Measurements from ENCODE around the gene FOXA3.

Gene FOXA3

DNA sequence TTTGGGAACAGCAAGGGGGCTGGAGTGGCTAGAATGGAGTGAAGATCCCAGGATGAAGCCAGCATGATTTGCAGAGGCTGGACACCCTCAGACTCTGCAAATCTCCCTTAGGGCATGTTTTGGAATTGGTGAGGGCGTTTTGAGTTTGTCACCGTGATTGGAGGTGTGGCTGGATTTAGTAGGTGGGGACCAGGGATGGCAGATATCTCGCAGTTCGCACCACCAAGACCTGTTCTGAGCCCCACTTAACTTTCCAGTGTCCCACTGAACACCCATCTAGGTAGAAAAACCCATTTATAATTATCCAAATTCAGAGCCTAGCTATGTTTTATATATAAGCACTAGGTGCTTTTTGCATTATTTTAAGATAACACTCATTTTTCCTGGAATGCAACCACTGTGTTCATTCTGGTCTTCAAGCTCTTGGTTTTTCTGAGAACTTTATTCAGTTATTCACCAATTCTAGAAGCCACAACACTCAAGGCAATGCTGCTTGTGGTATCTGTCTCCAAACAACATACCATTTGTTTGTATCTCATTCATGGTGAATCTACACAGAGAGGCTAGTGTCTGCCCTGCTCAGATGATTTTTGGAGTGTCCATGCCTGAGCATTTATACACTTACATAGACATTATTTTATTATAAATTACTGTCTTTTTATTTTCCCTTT, 53.4 kb downstream of the FOXA3 start (continued):
- TF ChIP-seq ZNF24 (tag by site-specific recombination; IDR thresholded peaks at IDR 0.05) (no peak), MYNN (tag by site-specific recombination; IDR thresholded peaks at IDR 0.05; ENCODE audit: borderline replicate concordance) (no peak), BCL11A (tag by site-specific recombination; IDR thresholded peaks at IDR 0.05; ENCODE audit: low read depth) (no peak)

DNA sequence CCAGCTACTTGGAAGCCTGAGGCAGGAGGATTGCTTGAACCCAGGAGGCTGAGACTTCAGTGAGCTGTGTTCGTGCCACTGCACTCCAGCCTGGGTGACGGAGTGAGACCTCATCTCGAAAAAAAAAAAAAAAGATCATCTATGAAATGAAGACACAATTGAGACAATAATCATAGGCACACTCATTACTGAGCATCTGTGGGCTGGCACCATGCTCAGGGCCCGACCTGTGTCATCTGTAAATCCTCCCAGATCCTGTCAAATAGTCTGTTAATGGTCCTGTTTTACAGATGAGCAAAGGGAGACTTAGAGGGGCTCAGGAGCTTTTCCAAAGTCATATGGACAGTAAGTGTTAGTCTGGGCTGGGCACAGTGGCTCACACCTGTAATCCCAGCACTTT, 54.6 kb downstream of the FOXA3 start:
- no peak overlapping the region for H3K4me3 ChIP-seq (ENCODE audit: low read depth, low read length)
- ChIA-PET POLR2A (interaction anchor here (1.0 to 1.2 kb wide), 2 partner anchors 9 to 16 kb away, joined by 4 read pairs; partner anchors contain the start of gene MYPOP), CTCF (interaction anchor here (0.6 kb wide), 1 partner anchor 75 kb away, joined by 3 read pairs; no protein-coding TSS in a partner anchor)

DNA sequence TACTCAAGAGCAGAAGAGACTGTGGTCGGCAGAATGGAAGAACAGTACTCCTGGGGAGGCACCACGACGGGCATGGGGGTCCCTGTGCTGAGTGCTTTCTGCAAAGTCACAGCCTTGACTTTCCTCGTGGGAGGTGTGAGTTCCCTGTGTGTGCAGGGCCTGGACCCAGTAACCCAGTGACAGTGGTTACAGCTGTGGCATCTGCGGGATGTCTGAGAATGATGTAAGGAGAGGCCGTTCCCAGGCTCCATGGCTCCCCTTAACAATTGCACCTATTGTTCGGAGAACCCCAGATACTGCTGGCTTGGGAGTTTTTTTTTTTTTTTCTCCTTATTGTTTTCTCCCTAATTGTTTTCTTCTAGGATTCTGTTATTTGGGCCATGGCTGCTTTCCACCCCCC, 55.6 kb downstream of the FOXA3 start:
- TF ChIP-seq ZNF664 (tag by site-specific recombination; IDR thresholded peaks at IDR 0.05) (no peak), ZNF114 (tag by site-specific recombination; IDR thresholded peaks at IDR 0.05) (no peak), ZNF211 (tag by site-specific recombination; IDR thresholded peaks at IDR 0.05; ENCODE audit: low read depth) (no peak), GLI2 (tag by site-specific recombination; IDR thresholded peaks at IDR 0.05; ENCODE audit: borderline replicate concordance, low read depth) (no peak), KLF9 (tag by site-specific recombination; IDR thresholded peaks at IDR 0.05; ENCODE audit: low read depth) (no peak), ZNF426 (tag by site-specific recombination; IDR thresholded peaks at IDR 0.05) (no peak), MEIS1 (CRISPR knock-in tag; IDR thresholded peaks at IDR 0.05; ENCODE audit: borderline replicate concordance) (no peak), ZNF423 (tag by site-specific recombination; IDR thresholded peaks at IDR 0.05) (no peak), ZNF837 (tag by site-specific recombination; IDR thresholded peaks at IDR 0.05) (no peak), ZNF292 (tag by site-specific recombination; IDR thresholded peaks at IDR 0.05; ENCODE audit: borderline replicate concordance, low read depth) (no peak)
- TF ChIP-seq, protein P1, sequence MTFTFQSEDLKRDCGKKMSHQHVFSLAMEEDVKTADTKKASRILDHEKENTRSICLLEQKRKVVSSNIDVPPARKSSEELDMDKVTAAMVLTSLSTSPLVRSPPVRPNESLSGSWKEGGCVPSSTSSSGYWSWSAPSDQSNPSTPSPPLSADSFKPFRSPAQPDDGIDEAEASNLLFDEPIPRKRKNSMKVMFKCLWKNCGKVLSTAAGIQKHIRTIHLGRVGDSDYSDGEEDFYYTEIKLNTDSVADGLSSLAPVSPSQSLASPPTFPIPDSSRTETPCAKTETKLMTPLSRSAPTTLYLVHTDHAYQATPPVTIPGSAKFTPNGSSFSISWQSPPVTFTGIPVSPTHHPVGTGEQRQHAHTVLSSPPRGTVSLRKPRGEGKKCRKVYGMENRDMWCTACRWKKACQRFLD (tag by site-specific recombination; IDR thresholded peaks at IDR 0.05), result no peak
- TF ChIP-seq, protein P2, sequence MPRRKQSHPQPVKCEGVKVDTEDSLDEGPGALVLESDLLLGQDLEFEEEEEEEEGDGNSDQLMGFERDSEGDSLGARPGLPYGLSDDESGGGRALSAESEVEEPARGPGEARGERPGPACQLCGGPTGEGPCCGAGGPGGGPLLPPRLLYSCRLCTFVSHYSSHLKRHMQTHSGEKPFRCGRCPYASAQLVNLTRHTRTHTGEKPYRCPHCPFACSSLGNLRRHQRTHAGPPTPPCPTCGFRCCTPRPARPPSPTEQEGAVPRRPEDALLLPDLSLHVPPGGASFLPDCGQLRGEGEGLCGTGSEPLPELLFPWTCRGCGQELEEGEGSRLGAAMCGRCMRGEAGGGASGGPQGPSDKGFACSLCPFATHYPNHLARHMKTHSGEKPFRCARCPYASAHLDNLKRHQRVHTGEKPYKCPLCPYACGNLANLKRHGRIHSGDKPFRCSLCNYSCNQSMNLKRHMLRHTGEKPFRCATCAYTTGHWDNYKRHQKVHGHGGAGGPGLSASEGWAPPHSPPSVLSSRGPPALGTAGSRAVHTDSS (tag by site-specific recombination; IDR thresholded peaks at IDR 0.05), result no peak
- TF ChIP-seq, protein P3, sequence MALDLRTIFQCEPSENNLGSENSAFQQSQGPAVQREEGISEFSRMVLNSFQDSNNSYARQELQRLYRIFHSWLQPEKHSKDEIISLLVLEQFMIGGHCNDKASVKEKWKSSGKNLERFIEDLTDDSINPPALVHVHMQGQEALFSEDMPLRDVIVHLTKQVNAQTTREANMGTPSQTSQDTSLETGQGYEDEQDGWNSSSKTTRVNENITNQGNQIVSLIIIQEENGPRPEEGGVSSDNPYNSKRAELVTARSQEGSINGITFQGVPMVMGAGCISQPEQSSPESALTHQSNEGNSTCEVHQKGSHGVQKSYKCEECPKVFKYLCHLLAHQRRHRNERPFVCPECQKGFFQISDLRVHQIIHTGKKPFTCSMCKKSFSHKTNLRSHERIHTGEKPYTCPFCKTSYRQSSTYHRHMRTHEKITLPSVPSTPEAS (tag by site-specific recombination; IDR thresholded peaks at IDR 0.05), result no peak
- TF ChIP-seq, protein P4, sequence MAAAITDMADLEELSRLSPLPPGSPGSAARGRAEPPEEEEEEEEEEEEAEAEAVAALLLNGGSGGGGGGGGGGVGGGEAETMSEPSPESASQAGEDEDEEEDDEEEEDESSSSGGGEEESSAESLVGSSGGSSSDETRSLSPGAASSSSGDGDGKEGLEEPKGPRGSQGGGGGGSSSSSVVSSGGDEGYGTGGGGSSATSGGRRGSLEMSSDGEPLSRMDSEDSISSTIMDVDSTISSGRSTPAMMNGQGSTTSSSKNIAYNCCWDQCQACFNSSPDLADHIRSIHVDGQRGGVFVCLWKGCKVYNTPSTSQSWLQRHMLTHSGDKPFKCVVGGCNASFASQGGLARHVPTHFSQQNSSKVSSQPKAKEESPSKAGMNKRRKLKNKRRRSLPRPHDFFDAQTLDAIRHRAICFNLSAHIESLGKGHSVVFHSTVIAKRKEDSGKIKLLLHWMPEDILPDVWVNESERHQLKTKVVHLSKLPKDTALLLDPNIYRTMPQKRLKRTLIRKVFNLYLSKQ (tag by site-specific recombination; IDR thresholded peaks at IDR 0.05; ENCODE audit: borderline replicate concordance), result no peak
- TF ChIP-seq, protein P5, sequence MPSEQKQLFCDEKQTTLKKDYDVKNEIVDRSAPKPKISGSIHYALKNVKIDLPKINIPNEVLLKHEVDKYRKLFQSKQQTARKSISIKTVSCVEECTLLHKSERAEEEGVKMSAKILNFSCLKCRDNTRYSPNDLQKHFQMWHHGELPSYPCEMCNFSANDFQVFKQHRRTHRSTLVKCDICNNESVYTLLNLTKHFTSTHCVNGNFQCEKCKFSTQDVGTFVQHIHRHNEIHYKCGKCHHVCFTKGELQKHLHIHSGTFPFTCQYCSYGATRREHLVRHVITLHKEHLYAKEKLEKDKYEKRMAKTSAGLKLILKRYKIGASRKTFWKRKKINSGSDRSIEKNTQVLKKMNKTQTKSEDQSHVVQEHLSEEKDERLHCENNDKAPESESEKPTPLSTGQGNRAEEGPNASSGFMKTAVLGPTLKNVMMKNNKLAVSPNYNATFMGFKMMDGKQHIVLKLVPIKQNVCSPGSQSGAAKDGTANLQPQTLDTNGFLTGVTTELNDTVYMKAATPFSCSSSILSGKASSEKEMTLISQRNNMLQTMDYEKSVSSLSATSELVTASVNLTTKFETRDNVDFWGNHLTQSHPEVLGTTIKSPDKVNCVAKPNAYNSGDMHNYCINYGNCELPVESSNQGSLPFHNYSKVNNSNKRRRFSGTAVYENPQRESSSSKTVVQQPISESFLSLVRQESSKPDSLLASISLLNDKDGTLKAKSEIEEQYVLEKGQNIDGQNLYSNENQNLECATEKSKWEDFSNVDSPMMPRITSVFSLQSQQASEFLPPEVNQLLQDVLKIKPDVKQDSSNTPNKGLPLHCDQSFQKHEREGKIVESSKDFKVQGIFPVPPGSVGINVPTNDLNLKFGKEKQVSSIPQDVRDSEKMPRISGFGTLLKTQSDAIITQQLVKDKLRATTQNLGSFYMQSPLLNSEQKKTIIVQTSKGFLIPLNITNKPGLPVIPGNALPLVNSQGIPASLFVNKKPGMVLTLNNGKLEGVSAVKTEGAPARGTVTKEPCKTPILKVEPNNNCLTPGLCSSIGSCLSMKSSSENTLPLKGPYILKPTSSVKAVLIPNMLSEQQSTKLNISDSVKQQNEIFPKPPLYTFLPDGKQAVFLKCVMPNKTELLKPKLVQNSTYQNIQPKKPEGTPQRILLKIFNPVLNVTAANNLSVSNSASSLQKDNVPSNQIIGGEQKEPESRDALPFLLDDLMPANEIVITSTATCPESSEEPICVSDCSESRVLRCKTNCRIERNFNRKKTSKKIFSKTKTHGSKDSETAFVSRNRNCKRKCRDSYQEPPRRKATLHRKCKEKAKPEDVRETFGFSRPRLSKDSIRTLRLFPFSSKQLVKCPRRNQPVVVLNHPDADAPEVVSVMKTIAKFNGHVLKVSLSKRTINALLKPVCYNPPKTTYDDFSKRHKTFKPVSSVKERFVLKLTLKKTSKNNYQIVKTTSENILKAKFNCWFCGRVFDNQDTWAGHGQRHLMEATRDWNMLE (tag by site-specific recombination; conservative IDR thresholded peaks at IDR 0.05; ENCODE audit: low read depth), result no peak
- ChIA-PET CTCF (no interaction called here), POLR2A (interaction anchor here (1.5 kb wide), 1 partner anchor 17 kb away, joined by 6 read pairs; the partner anchor contains the start of gene MYPOP)
- H3K27ac ChIP-seq (ENCODE audit: extremely low read depth, low read depth, low read length), result no peak overlapping the region
- no peaks in the 10 kb centered on the region for H3K36me3 ChIP-seq (ENCODE audit: control insufficient read depth in 2 of 2, insufficient read depth in 1 of 2, low read length in 2 of 2)
- no peaks in the 10 kb centered on the region for H3K9me3 ChIP-seq (ENCODE audit: control insufficient read depth, insufficient read depth, low read depth, low read length)
- no peak overlapping the region for H3K4me3 ChIP-seq (ENCODE audit: low read depth, low read length)
- no peaks in the 10 kb centered on the region for H3K4me1 ChIP-seq (ENCODE audit: control insufficient read depth, insufficient read depth, low read length)

More for the DNA sequence above, 54.6 kb downstream of the FOXA3 start:
- no peak overlapping the region for H3K27ac ChIP-seq (ENCODE audit: extremely low read depth, low read depth, low read length)
- no peak for TF ChIP-seq BCL11A (tag by site-specific recombination; IDR thresholded peaks at IDR 0.05; ENCODE audit: low read depth)
- H3K36me3 ChIP-seq (ENCODE audit: control insufficient read depth in 2 of 2, insufficient read depth in 1 of 2, low read length in 2 of 2), result no peaks in the 10 kb centered on the region
- H3K4me1 ChIP-seq (ENCODE audit: control insufficient read depth, insufficient read depth, low read length), result no peaks in the 10 kb centered on the region
- no peaks in the 10 kb centered on the region for H3K9me3 ChIP-seq (ENCODE audit: control insufficient read depth, insufficient read depth, low read depth, low read length)

Data from HEK293 (cell line).